Ishikawa (cell line): ENCODE measurements around the gene PGK2.

ENCODE experiments used
- CEBPB ChIP-seq: IDR thresholded peaks from 2 replicates; pipeline ENCODE4 v1.6.1; 2012
- CREB1 ChIP-seq: IDR thresholded peaks from 2 replicates; pipeline ENCODE4 v1.6.1; 2012; ENCODE audit warnings: low read depth
- EGR1 ChIP-seq: IDR thresholded peaks from 2 replicates; pipeline ENCODE4 v1.6.1; 2012
- EP300 ChIP-seq: IDR thresholded peaks from 2 replicates; pipeline ENCODE4 v1.6.1; 2012; ENCODE audit warnings: borderline replicate concordance
- FOXM1 ChIP-seq: IDR thresholded peaks from 2 replicates; pipeline ENCODE4 v1.6.1; 2012; ENCODE audit warnings: low read depth, borderline replicate concordance
- RAD21 ChIP-seq: IDR thresholded peaks from 2 replicates; pipeline ENCODE4 v1.6.1; 2012; ENCODE audit warnings: low read depth
- REST ChIP-seq: IDR thresholded peaks from 2 replicates; pipeline ENCODE4 v1.6.1; 2012; ENCODE audit warnings: low read depth, mild to moderate bottlenecking
- TAF1 ChIP-seq: IDR thresholded peaks from 2 replicates; pipeline ENCODE4 v1.6.1; 2012; ENCODE audit warnings: low read depth, mild to moderate bottlenecking
- TEAD4 ChIP-seq: IDR thresholded peaks from 2 replicates; pipeline ENCODE4 v1.6.1; 2012
- ZBTB7A ChIP-seq: IDR thresholded peaks from 2 replicates; pipeline ENCODE4 v1.6.1; 2012; ENCODE audit warnings: low read depth
- TF ChIP-seq, protein P1 (sequence below): IDR thresholded peaks from 2 replicates; pipeline ENCODE4 v1.6.1; 2012
- TF ChIP-seq, protein P2 (sequence below): IDR thresholded peaks from 2 replicates; pipeline ENCODE4 v1.6.1; 2012

- TF ChIP-seq EP300 (no peak), REST (no peak), TAF1 (no peak), EGR1 (no peak), TEAD4 (no peak), FOXM1 (no peak), CEBPB (no peak), CREB1 (no peak), ZBTB7A (no peak), RAD21 (no peak)
- TF ChIP-seq, protein P1, sequence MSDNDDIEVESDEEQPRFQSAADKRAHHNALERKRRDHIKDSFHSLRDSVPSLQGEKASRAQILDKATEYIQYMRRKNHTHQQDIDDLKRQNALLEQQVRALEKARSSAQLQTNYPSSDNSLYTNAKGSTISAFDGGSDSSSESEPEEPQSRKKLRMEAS: no peak
- TF ChIP-seq, protein P2, sequence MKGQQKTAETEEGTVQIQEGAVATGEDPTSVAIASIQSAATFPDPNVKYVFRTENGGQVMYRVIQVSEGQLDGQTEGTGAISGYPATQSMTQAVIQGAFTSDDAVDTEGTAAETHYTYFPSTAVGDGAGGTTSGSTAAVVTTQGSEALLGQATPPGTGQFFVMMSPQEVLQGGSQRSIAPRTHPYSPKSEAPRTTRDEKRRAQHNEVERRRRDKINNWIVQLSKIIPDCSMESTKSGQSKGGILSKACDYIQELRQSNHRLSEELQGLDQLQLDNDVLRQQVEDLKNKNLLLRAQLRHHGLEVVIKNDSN: no peak
These were observed 18.2 kb upstream of the PGK2 start for GRCh38 chr6:49805246-49805645.
